K562 (cell line): ENCODE data around the gene ZNF628. TPM values are rescaled to one million over a fixed set of nuclear protein-coding genes. Genes with fewer than 3 reads are reported as not detected.

Experiments used
- CTCFL ChIP-seq: IDR thresholded peaks from 2 replicates; pipeline ENCODE4 v1.6.1; 2011; ENCODE audit warnings: borderline replicate concordance, low read depth, mild to moderate bottlenecking, moderate library complexity, low read length; ENCODE audit not compliant: insufficient read depth, poor library complexity, severe bottlenecking
- ETV5 ChIP-seq: sonication (generic); formaldehyde crosslinking; IDR thresholded peaks from 2 replicates; pipeline ENCODE4 v1.4.0; 2020; ENCODE audit warnings: low read depth, mild to moderate bottlenecking, missing genetic modification reagents
- FUS ChIP-seq: fragments of 200-400 bp; formaldehyde crosslinking; optimal IDR thresholded peaks from 2 replicates; pipeline ENCODE3; 2017; ENCODE audit warnings: low read depth, low read length
- HMG20A ChIP-seq: fragments of 450-650 bp; formaldehyde crosslinking; conservative IDR thresholded peaks from 2 replicates; pipeline ENCODE4 v1.4.0; 2020; ENCODE audit warnings: mild to moderate bottlenecking, mixed read lengths
- KLF13 ChIP-seq: fragments of 450-650 bp; IDR thresholded peaks from 2 replicates; pipeline ENCODE4 v1.6.1; 2016; ENCODE audit warnings: missing genetic modification characterization, low read depth, mild to moderate bottlenecking, missing compliant biosample characterization, moderate library complexity, borderline replicate concordance
- MIER1 ChIP-seq: fragments of 450-650 bp; IDR thresholded peaks from 2 replicates; pipeline ENCODE4 v1.6.1; 2016; ENCODE audit warnings: antibody characterized with exemption, mild to moderate bottlenecking, low read depth
- PBX2 ChIP-seq, 2 experiments: IDR thresholded peaks in 1 of 2; conservative IDR thresholded peaks in 1 of 2; 2 replicates each; pipeline ENCODE4 v1.6.1; 2016; ENCODE audit warnings: low read depth in 2 of 2, mild to moderate bottlenecking in 1 of 2, missing compliant biosample characterization in 1 of 2, missing genetic modification characterization in 1 of 2, moderate library complexity in 1 of 2
- PHF20 ChIP-seq: fragments of 450-650 bp; IDR thresholded peaks from 2 replicates; pipeline ENCODE4 v1.6.1; 2018; ENCODE audit not compliant: partially characterized antibody
- RFX7 ChIP-seq: fragments of 250-450 bp; sonication (Bioruptor Pico); IDR thresholded peaks from 2 replicates; pipeline ENCODE4 v1.5.1; 2021; ENCODE audit warnings: mild to moderate bottlenecking
- RREB1 ChIP-seq: fragments of 250-450 bp; sonication (Bioruptor Pico); IDR thresholded peaks from 2 replicates; pipeline ENCODE4 v1.4.0; 2020
- SAP30 ChIP-seq: fragments of 200-600 bp; sonication (generic); IDR thresholded peaks from 2 replicates; pipeline ENCODE4 v1.6.1; 2012; ENCODE audit warnings: borderline replicate concordance, low read depth, mild to moderate bottlenecking, moderate library complexity, low read length, control low read depth, inconsistent platforms; ENCODE audit not compliant: insufficient read depth, poor library complexity, severe bottlenecking
- TBL1XR1 ChIP-seq, 2 experiments: IDR thresholded peaks; 2 replicates each; pipeline ENCODE4 v1.6.1; 2012; ENCODE audit warnings: improper control_type of control experiment in 2 of 2, low read length in 2 of 2, mild to moderate bottlenecking in 1 of 2
- YBX1 ChIP-seq: fragments of 450-650 bp; IDR thresholded peaks from 2 replicates; pipeline ENCODE4 v1.7.1; 2016; ENCODE audit warnings: mild to moderate bottlenecking
- ZBED1 ChIP-seq: IDR thresholded peaks from 2 replicates; pipeline ENCODE4 v1.6.1; 2014
- ZNF445 ChIP-seq: fragments of 250-450 bp; sonication (Bioruptor Pico); IDR thresholded peaks from 2 replicates; pipeline ENCODE4 v1.4.0; 2020; ENCODE audit warnings: low read depth, mild to moderate bottlenecking, moderate library complexity
- ZNF449 ChIP-seq: fragments of 250-450 bp; sonication (Bioruptor Pico); IDR thresholded peaks from 2 replicates; pipeline ENCODE4 v1.8.0; 2022; ENCODE audit warnings: moderate library complexity, mild to moderate bottlenecking, inconsistent platforms
- polyA plus RNA-seq, 8 experiments: library from polyadenylated mRNA; depleted of rRNA in 4 of 8; stranded (reverse) in 5 of 8; unstranded in 3 of 8; fragments of >200 nt; fragmentation: Nextera tagmentation in 2 of 8; fragmentation: Illumina TruSeq in 1 of 8; extraction: Ambion mirVana in 2 of 8; extraction: Trizol in 1 of 8; gene quantifications; 2 replicates each; pipeline versions ENCODE4 v1.2.1 to v1.2.3, GENCODE V29; 2011 to 2014; ENCODE audit warnings: inconsistent platforms in 1 of 8, missing spikeins in 1 of 8
- total RNA-seq, 7 experiments: library from RNA; depleted of rRNA in 6 of 7; stranded (reverse); fragments of >200 nt in 6 of 7; fragmentation: Illumina TruSeq in 2 of 7; extraction: Trizol in 2 of 7; gene quantifications; 2 replicates each; pipeline versions ENCODE4 v1.2.1 to v1.2.3, GENCODE V29; 2011 to 2021; ENCODE audit warnings: low replicate concordance in 1 of 7

ZNF628 gene
- total and polyA plus RNA-seq, 9 of the 15 experiments (the other 6 are each of a cell fraction or from before 2014, with no cell fraction given) = 0.13 to 13.6 (median 2.2) TPM; not detected in 3

GRCh38 chr19:55437410-55437809 is 39.0 kb upstream of the ZNF628 start (continued):
- TF ChIP-seq SAP30 (peak; percentile 30), MIER1 (peak; percentile 98), FUS (no peak), ZNF445 (no peak), CTCFL (no peak), PHF20 (no peak), YBX1 (no peak), ETV5 (CRISPR knock-in tag) (no peak), TBL1XR1 (IDR thresholded peaks at IDR 0.05; ENCODE audit: low read length in 2 of 2) (no peak), PBX2 (CRISPR knock-in tag; IDR thresholded peaks at IDR 0.05; ENCODE audit: low read depth) (no peak), PBX2 (tag; conservative IDR thresholded peaks at IDR 0.05; ENCODE audit: low read depth) (no peak), ZBED1 (no peak), RFX7 (no peak), KLF13 (tag) (peak; percentile 73; the same call in 1 of the 2 replicates), RREB1 (CRISPR knock-in tag) (no peak), ZNF449 (CRISPR knock-in tag) (no peak), HMG20A (CRISPR knock-in tag) (no peak)
